Fibroblast of lung (primary cell): ENCODE results near the gene METTL4. TPM values are rescaled to one million over a fixed set of nuclear protein-coding genes. Genes with fewer than 3 reads are reported as not detected.

Experiments
- DNase-seq, 2 donors: peaks; one replicate each; pipeline versions ENCODE4 v3.0.0 to v3.0.0-alpha.2; 2010; ENCODE audit warnings: low read depth in 2 of 2
- H2AFZ ChIP-seq: 2 replicates; pipeline ENCODE4 v1.5.1; 2012; ENCODE audit warnings: low read length, control low read depth, inconsistent platforms
- H3K27ac ChIP-seq: 2 replicates; pipeline ENCODE4 v1.5.1; 2011; ENCODE audit warnings: low read length, control low read depth; ENCODE audit not compliant: insufficient read depth
- H3K27me3 ChIP-seq: 2 replicates; pipeline ENCODE4 v1.5.1; 2011; ENCODE audit warnings: mild to moderate bottlenecking, low read length; ENCODE audit not compliant: control insufficient read depth, insufficient read depth
- H3K36me3 ChIP-seq: 2 replicates; pipeline ENCODE4 v1.5.1; 2011; ENCODE audit warnings: low read length; ENCODE audit not compliant: control insufficient read depth, insufficient read depth
- H3K4me1 ChIP-seq: 2 replicates; pipeline ENCODE4 v1.5.1; 2011; ENCODE audit warnings: low read length; ENCODE audit not compliant: control insufficient read depth, insufficient read depth; ENCODE audit errors: extremely low read depth
- H3K4me2 ChIP-seq: 2 replicates; pipeline ENCODE4 v1.5.1; 2011; ENCODE audit warnings: low read length, control low read depth; ENCODE audit not compliant: insufficient read depth; ENCODE audit errors: extremely low read depth
- H3K4me3 ChIP-seq, 4 experiments: fragments of 200-600 bp in 1 of 4; sonication (generic) in 1 of 4; replicated peaks in 1 of 4; 2 replicates each; pipeline ENCODE4 v1.5.1; 2011 to 2016; ENCODE audit warnings: low read length in 4 of 4, low read depth in 3 of 4, mild to moderate bottlenecking in 3 of 4, control low read depth in 2 of 4, inconsistent platforms in 1 of 4, mixed read lengths in 1 of 4; ENCODE audit not compliant: insufficient read depth in 1 of 4; ENCODE audit errors: control extremely low read depth in 1 of 4
- H3K79me2 ChIP-seq: 2 replicates; pipeline ENCODE4 v1.5.1; 2012; ENCODE audit warnings: mild to moderate bottlenecking, low read length, inconsistent platforms; ENCODE audit not compliant: control insufficient read depth, insufficient read depth
- H3K9ac ChIP-seq: 2 replicates; pipeline ENCODE4 v1.5.1; 2011; ENCODE audit warnings: mild to moderate bottlenecking, low read length, control low read depth; ENCODE audit not compliant: insufficient read depth
- H3K9me3 ChIP-seq: 2 replicates; pipeline ENCODE4 v1.5.1; 2012; ENCODE audit warnings: low read depth, low read length; ENCODE audit not compliant: control insufficient read depth, insufficient read depth
- H4K20me1 ChIP-seq: 2 replicates; pipeline ENCODE4 v1.5.1; 2011; ENCODE audit warnings: low read length; ENCODE audit not compliant: control insufficient read depth, insufficient read depth; ENCODE audit errors: extremely low read depth
- CTCF ChIP-seq, 2 donors: IDR thresholded peaks in 1 of 2; conservative IDR thresholded peaks in 1 of 2; 1 replicate in 1 of 2; 2 replicates in 1 of 2; pipeline ENCODE4 v1.5.1; 2011 to 2012; ENCODE audit warnings: low read length in 2 of 2, control low read depth in 1 of 2, inconsistent platforms in 1 of 2, low read depth in 1 of 2, mild to moderate bottlenecking in 1 of 2
- EZH2 ChIP-seq: IDR thresholded peaks from 2 replicates; pipeline ENCODE4 v1.5.1; 2012; ENCODE audit warnings: low read length, control low read depth, mild to moderate bottlenecking; ENCODE audit errors: missing control alignments
- polyA plus RNA-seq, 2 donors: library from polyadenylated mRNA; depleted of rRNA in 1 of 2; stranded (reverse) in 1 of 2; unstranded in 1 of 2; fragments of >200 nt; gene quantifications; 2 replicates each; pipeline ENCODE4 v1.2.1, GENCODE V29; 2011 to 2012; ENCODE audit warnings: missing spikeins in 1 of 2
- total RNA-seq: library from RNA; depleted of rRNA; stranded (reverse); fragments of >200 nt; gene quantifications from 2 replicates; pipeline ENCODE4 v1.2.1, GENCODE V29; 2014

Gene METTL4
- total and polyA plus RNA-seq, 2 donors (not counting 1 experiment from before 2014, with no cell fraction given): 8.0 to 12.2 TPM

- no peak for DNase-seq
- TF ChIP-seq CTCF (conservative IDR thresholded peaks at IDR 0.05 in 1 of 2, IDR thresholded peaks at IDR 0.05 in 1 of 2; ENCODE audit: low read depth in 1 of 2, low read length in 2 of 2) (no peak), EZH2 (no peak)
- H3K4me1 ChIP-seq: no peaks in the 10 kb centered on the region
These were observed 12.1 kb downstream of the METTL4 start for GRCh38 chr18:2559249-2559648.

GRCh38 chr18:2557536-2557935 lies 13.8 kb downstream of the METTL4 start:
- Histone ChIP-seq H3K4me3 (no peak overlapping the region), H3K36me3 (no peaks in the 10 kb centered on the region), H3K27ac (no peak overlapping the region), H3K27me3 (no peaks in the 10 kb centered on the region), H4K20me1 (no peaks in the 10 kb centered on the region), H3K4me2 (no peak overlapping the region), H2AFZ (no peak overlapping the region), H3K9me3 (no peaks in the 10 kb centered on the region), H3K4me1 (no peaks in the 10 kb centered on the region), H3K9ac (no peak overlapping the region), H3K79me2 (no peaks in the 10 kb centered on the region)
- no peak for TF ChIP-seq EZH2
- TF ChIP-seq CTCF (conservative IDR thresholded peaks at IDR 0.05 in 1 of 2, IDR thresholded peaks at IDR 0.05 in 1 of 2; ENCODE audit: low read depth in 1 of 2, low read length in 2 of 2): no peak
- DNase-seq: no peak

More at GRCh38 chr18:2559249-2559648, 12.1 kb downstream of the METTL4 start:
- H3K27ac ChIP-seq: no peak overlapping the region
- no peaks in the 10 kb centered on the region for H3K9me3 ChIP-seq
- H3K4me3 ChIP-seq: no peak overlapping the region
- H3K27me3 ChIP-seq: no peaks in the 10 kb centered on the region
- no peaks in the 10 kb centered on the region for H3K36me3 ChIP-seq
- no peak overlapping the region for H2AFZ ChIP-seq
- no peaks in the 10 kb centered on the region for H4K20me1 ChIP-seq
- H3K4me2 ChIP-seq: no peak overlapping the region
- H3K79me2 ChIP-seq: no peaks in the 10 kb centered on the region
- no peak overlapping the region for H3K9ac ChIP-seq

GRCh38 chr18:2555895-2556294 lies 15.4 kb downstream of the METTL4 start:
- Histone ChIP-seq H3K4me2 (no peak overlapping the region), H2AFZ (no peak overlapping the region), H3K27me3 (no peaks in the 10 kb centered on the region), H3K36me3 (no peaks in the 10 kb centered on the region), H3K9me3 (no peaks in the 10 kb centered on the region), H3K79me2 (no peaks in the 10 kb centered on the region), H3K9ac (no peak overlapping the region), H3K4me1 (no peaks in the 10 kb centered on the region), H4K20me1 (no peaks in the 10 kb centered on the region), H3K4me3 (no peak overlapping the region), H3K27ac (no peak overlapping the region)
- DNase-seq: no peak
- no peak for TF ChIP-seq EZH2
- no peak for TF ChIP-seq CTCF (conservative IDR thresholded peaks at IDR 0.05 in 1 of 2, IDR thresholded peaks at IDR 0.05 in 1 of 2; ENCODE audit: low read depth in 1 of 2, low read length in 2 of 2)
